GM12878 (cell line): Measurements from ENCODE around the gene ARPP21. TPM values are rescaled to one million over a fixed set of nuclear protein-coding genes. Genes with fewer than 3 reads are reported as not detected.
A peak's percentile ranks its signal among the peaks of the same experiment; 100 is the strongest.

Experiments used
- ATAC-seq: fragments of 200-7000 bp; cut with Tn5 transposase; 3 replicates; pipeline ENCODE4 v1.9.1; 2020; ENCODE audit warnings: mild to moderate bottlenecking, moderate library complexity
- Bru-seq: library from RNA; stranded (reverse); fragments of 400-500 nt; gene quantifications from one replicate; lab custom pipeline; 2021; lab: Mats Ljungman, UMichigan
- BruChase-seq, 2 experiments: library from RNA; stranded (reverse); fragments of 400-500 nt; gene quantifications; one replicate each; lab custom pipeline; 2021; lab: Mats Ljungman, UMichigan
- BruUV-seq: library from RNA; stranded (reverse); fragments of 400-500 nt; replicated peaks from 2 replicates; lab custom pipeline; 2021; lab: Mats Ljungman, UMichigan
- CTCF ChIA-PET: fragments of 300-600 bp; sonication (Branson Sonifier 250); formaldehyde crosslinking; extraction: SDS; loops from one replicate; lab custom pipeline; 2021; ENCODE audit warnings: inconsistent platforms; lab: Yijun Ruan, JAX
- POLR2A ChIA-PET: fragments of 350-600 bp; formaldehyde crosslinking; extraction: SDS; loops from one replicate; lab custom pipeline; 2021; ENCODE audit warnings: inconsistent platforms; lab: Charles Lee
- RAD21 ChIA-PET: fragments of 300-600 bp; sonication (Branson Sonifier 250); formaldehyde crosslinking; loops from one replicate; lab custom pipeline; 2023; ENCODE audit warnings: antibody characterized with exemption; ENCODE audit not compliant: unreplicated experiment; lab: Charles Lee
- SMC1A ChIA-PET: fragments of 300-600 bp; sonication (Branson Sonifier 250); formaldehyde crosslinking; loops from one replicate; lab custom pipeline; 2023; ENCODE audit not compliant: unreplicated experiment, uncharacterized antibody; lab: Charles Lee
- DNase-seq: peaks from one replicate; pipeline ENCODE4 v3.0.0-alpha.2; 2011; ENCODE audit warnings: low read depth, low spot score
- FAIRE-seq: peaks from 3 replicates; lab custom pipeline; 2011; peaks lifted over from hg19 to GRCh38; lab: Jason Lieb, UNC
- H2AFZ ChIP-seq: 2 replicates; pipeline ENCODE4 v1.6.0; 2011; ENCODE audit warnings: low read depth, low read length, control low read depth; ENCODE audit not compliant: control insufficient read depth
- H3K27ac ChIP-seq: 2 replicates; pipeline ENCODE4 v1.5.1; 2011; ENCODE audit warnings: control low read depth; ENCODE audit not compliant: control insufficient read depth, insufficient read depth
- H3K27me3 ChIP-seq, 2 experiments: replicated peaks in 1 of 2; 2 replicates each; pipeline versions ENCODE4 v1.6.0 to v1.6.1; 2011; ENCODE audit warnings: low read length in 1 of 2; ENCODE audit not compliant: control insufficient read depth in 2 of 2, insufficient read depth in 2 of 2
- H3K36me3 ChIP-seq, 2 experiments: 2 replicates each; pipeline ENCODE4 v1.5.1; 2011; ENCODE audit warnings: low read length in 1 of 2; ENCODE audit not compliant: control insufficient read depth in 2 of 2, insufficient read depth in 2 of 2
- H3K4me1 ChIP-seq: 2 replicates; pipeline ENCODE4 v1.6.1; 2011; ENCODE audit warnings: mild to moderate bottlenecking, low read length, moderate library complexity, mixed read lengths; ENCODE audit not compliant: control insufficient read depth, insufficient read depth
- H3K4me2 ChIP-seq: 2 replicates; pipeline ENCODE4 v1.6.0; 2011; ENCODE audit warnings: control low read depth; ENCODE audit not compliant: control insufficient read depth, insufficient read depth
- H3K4me3 ChIP-seq: fragments of 200-600 bp; sonication (generic); 2 replicates; pipeline ENCODE4 v1.5.1; 2016
- H3K79me2 ChIP-seq: 2 replicates; pipeline ENCODE4 v1.6.0; 2011; ENCODE audit warnings: low read length; ENCODE audit not compliant: control insufficient read depth, insufficient read depth
- H3K9ac ChIP-seq: 2 replicates; pipeline ENCODE4 v1.8.0; 2011; ENCODE audit warnings: low read length, control low read depth, mixed read lengths; ENCODE audit not compliant: control insufficient read depth, insufficient read depth
- H3K9me3 ChIP-seq: replicated peaks from 3 replicates; pipeline ENCODE4 v1.5.1; 2011; ENCODE audit warnings: mild to moderate bottlenecking, low read length; ENCODE audit not compliant: control insufficient read depth, insufficient read depth
- H4K20me1 ChIP-seq: 2 replicates; pipeline ENCODE4 v1.6.0; 2011; ENCODE audit not compliant: control insufficient read depth, insufficient read depth
- E4F1 ChIP-seq: fragments of 450-650 bp; IDR thresholded peaks from 2 replicates; pipeline ENCODE4 v1.6.1; 2018; ENCODE audit warnings: borderline replicate concordance, mild to moderate bottlenecking; ENCODE audit not compliant: partially characterized antibody
- EZH2 ChIP-seq: IDR thresholded peaks from 2 replicates; pipeline ENCODE4 v1.6.1; 2012; ENCODE audit warnings: low read depth, mild to moderate bottlenecking, control low read depth, inconsistent platforms, low read length, borderline replicate concordance; ENCODE audit not compliant: control insufficient read depth
- FOS ChIP-seq: IDR thresholded peaks from 3 replicates; pipeline ENCODE4 v1.6.1; 2011; ENCODE audit warnings: borderline replicate concordance; ENCODE audit not compliant: insufficient read length; ENCODE audit errors: extremely low read depth
- NR2F1 ChIP-seq: fragments of 450-650 bp; conservative IDR thresholded peaks from 2 replicates; pipeline ENCODE4 v1.6.1; 2017; ENCODE audit warnings: mild to moderate bottlenecking
- POLR2AphosphoS5 ChIP-seq: IDR thresholded peaks from 2 replicates; pipeline ENCODE4 v1.6.1; 2011; ENCODE audit warnings: mild to moderate bottlenecking, low read length, inconsistent platforms
- RCOR1 ChIP-seq: conservative IDR thresholded peaks from 2 replicates; pipeline ENCODE4 v1.6.1; 2012; ENCODE audit warnings: low read depth, low read length, improper control_type of control experiment
- RELA ChIP-seq: fragments of 450-650 bp; IDR thresholded peaks from 2 replicates; pipeline ENCODE4 v1.8.0; 2014; ENCODE audit warnings: borderline replicate concordance; ENCODE audit not compliant: partially characterized antibody
- USF1 ChIP-seq: IDR thresholded peaks from 2 replicates; pipeline ENCODE4 v1.6.1; 2011; ENCODE audit warnings: borderline replicate concordance, low read depth, mild to moderate bottlenecking, moderate library complexity, mixed read lengths, low read length; ENCODE audit not compliant: insufficient read depth; ENCODE audit errors: extremely low read length
- ZBTB33 ChIP-seq: fragments of 450-650 bp; IDR thresholded peaks from 2 replicates; pipeline ENCODE4 v1.6.1; 2017; ENCODE audit warnings: mild to moderate bottlenecking
- ZNF207 ChIP-seq: fragments of 450-650 bp; IDR thresholded peaks from 2 replicates; pipeline ENCODE4 v1.6.1; 2014; ENCODE audit warnings: antibody characterized with exemption, mild to moderate bottlenecking, borderline replicate concordance
- WGBS: methylation state at CpG from one replicate; pipeline ENCODE4 v1.1.6; 2016; ENCODE audit warnings: low lambda C conversion rate; ENCODE audit not compliant: insufficient replicate concordance, insufficient coverage; ENCODE audit errors: missing lambda C conversion rate; 5-methylcytosine and 5-hydroxymethylcytosine counted together
- in situ Hi-C: fragments of 300-500 bp; cut with MboI; formaldehyde crosslinking; loops from 9 replicates; pipeline ENCODE4 v1.14.3; 2018; ENCODE audit warnings: mixed read lengths
- intact Hi-C: fragments of 100-400 bp; cut with micrococcal nuclease; formaldehyde crosslinking; loops from one replicate; pipeline ENCODE4 v1.14.2; 2022; ENCODE audit not compliant: unreplicated experiment
- long read RNA-seq, 2 experiments: library from polyadenylated mRNA; unstranded; transcript quantifications; one replicate each; pipeline ENCODE4 v2.0.0, GENCODE V29; 2019 to 2020
- polyA minus RNA-seq, 3 experiments: library from RNA; depleted of rRNA, polyadenylated mRNA; stranded (reverse); fragments of >200 nt; gene quantifications; 2 replicates each; pipeline ENCODE4 v1.2.3, GENCODE V29; 2011
- polyA plus RNA-seq, 11 experiments: library from polyadenylated mRNA; depleted of rRNA in 4 of 11; unstranded in 6 of 11; stranded (reverse) in 5 of 11; fragments of >200 nt; fragmentation: Nextera tagmentation in 4 of 11; fragmentation: Illumina TruSeq in 1 of 11; extraction: Ambion mirVana in 4 of 11; extraction: Trizol in 1 of 11; gene quantifications; 1 replicate in 1 of 11; 2 replicates in 10 of 11; pipeline versions ENCODE4 v1.2.1 to v1.2.3, GENCODE V29; 2011 to 2016; ENCODE audit warnings: inconsistent platforms in 2 of 11, missing spikeins in 2 of 11, low read depth in 1 of 11
- total RNA-seq, 4 experiments: library from RNA; depleted of rRNA in 3 of 4; stranded (reverse); fragments of >200 nt in 3 of 4; fragmentation: Illumina TruSeq in 1 of 4; extraction: Trizol in 1 of 4; gene quantifications; 2 replicates each; pipeline versions ENCODE4 v1.2.1 to v1.2.3, GENCODE V29; 2013 to 2021
- TF ChIP-seq, protein P1 (sequence below): IDR thresholded peaks from 2 replicates; pipeline ENCODE4 v1.6.1; 2012; ENCODE audit warnings: low read length, inconsistent platforms

ARPP21 gene
- not detected in 2 replicates for total RNA-seq (2013; cell fraction: nucleolus; rRNA removed)
- total RNA-seq (2014; rRNA removed) = not detected in 2 replicates
- not detected in 2 replicates for total RNA-seq (2014; rRNA removed; fragmentation: Illumina TruSeq; extraction: Trizol)
- total RNA-seq (2021) = not detected in 2 replicates
- polyA plus RNA-seq (2011; ENCODE audit: low read depth) = not detected
- not detected in 2 replicates for polyA plus RNA-seq (2011; rRNA removed)
- not detected in 2 replicates for polyA plus RNA-seq (2011; cell fraction: cytosol; rRNA removed)
- not detected in 2 replicates for polyA plus RNA-seq (2011; cell fraction: nucleus; rRNA removed)
- not detected in 2 replicates for polyA plus RNA-seq (2012)
- polyA plus RNA-seq (2014; fragmentation: Illumina TruSeq; extraction: Trizol) = not detected in 2 replicates
- not detected for polyA plus RNA-seq (2014; fragmentation: Nextera tagmentation; extraction: Ambion mirVana)
- not detected in 2 replicates for polyA plus RNA-seq (2014; rRNA removed)
- polyA plus RNA-seq (2016; fragmentation: Nextera tagmentation; extraction: Ambion mirVana) = not detected
- polyA minus RNA-seq (2011; rRNA and poly(A)+ RNA removed) = not detected in 2 replicates
- polyA minus RNA-seq (2011; cell fraction: cytosol; rRNA and poly(A)+ RNA removed) = not detected in 2 replicates
- not detected in 2 replicates for polyA minus RNA-seq (2011; cell fraction: nucleus; rRNA and poly(A)+ RNA removed)
- not detected for Bru-seq, nascent RNA
- BruChase-seq, experiment 1, labeled RNA remaining after a 6-hour chase = percentile 0 among the genes with signal in this experiment
- not detected for BruChase-seq, experiment 2, labeled RNA remaining after a 2-hour chase
- long read RNA-seq, experiment 1 = 0 reads
- long read RNA-seq, experiment 2, partial matches to known transcripts = 0 of 1 reads
- long read RNA-seq, experiment 2, other reads (novel, unspliced or antisense) = 1 of 1 reads

DNA sequence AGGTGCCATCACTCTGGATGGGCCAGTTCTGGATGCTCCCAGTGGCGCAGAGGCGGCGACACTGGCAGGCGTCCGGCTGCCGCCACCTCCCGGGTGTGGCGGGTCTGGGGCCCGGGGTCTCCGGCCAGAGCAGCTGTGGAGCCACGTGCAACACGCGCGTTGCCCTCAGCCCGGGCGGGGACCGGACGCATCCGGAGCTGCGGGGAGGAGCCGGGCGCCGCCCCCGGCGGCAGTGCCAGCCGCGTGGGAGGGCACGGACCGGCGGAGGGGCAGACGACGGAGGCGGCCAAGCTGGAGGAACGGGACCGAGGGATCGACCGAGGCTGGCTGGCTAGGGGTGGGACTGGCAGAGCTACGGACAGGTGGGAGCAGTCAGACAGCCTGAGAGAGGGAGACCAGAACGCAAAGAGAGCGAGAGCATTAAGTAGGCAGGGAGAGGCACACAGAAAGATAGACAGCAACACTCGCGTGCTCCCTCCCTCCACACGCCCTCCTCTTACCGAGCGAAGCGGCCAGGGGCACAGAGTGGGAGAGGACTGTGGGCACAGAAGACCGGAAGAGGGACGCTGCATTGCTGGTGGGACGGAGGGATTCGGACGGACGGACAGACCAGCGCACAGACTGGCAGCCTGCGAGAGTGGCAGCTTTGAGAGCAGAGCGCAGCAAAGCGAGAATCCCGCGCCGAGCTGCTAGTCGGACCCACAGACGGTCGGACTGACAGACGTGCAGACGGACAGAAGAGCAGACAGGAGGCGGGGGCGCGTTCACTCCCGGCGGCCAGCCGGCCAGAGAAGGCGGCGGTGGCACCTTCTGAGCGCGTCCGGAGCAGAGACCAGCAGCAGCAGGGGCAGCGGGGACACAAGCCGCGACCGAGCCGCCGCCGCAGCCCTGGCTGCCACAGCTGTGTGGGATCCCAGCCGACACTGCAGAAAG, at the start of gene ARPP21:
TSS of gene ARPP21 (plus strand) at position 272 of the 933 bp plus-strand sequence. CDS start 42,227 bp downstream, outside the sequence.
- no peaks in the 10 kb centered on the region for H4K20me1 ChIP-seq
- H3K4me1 ChIP-seq = no peaks in the 10 kb centered on the region; the same call in 1 of the 2 replicates
- intact Hi-C loops = no loop called here
- ATAC-seq = no peak; the same call in 1 of the 3 replicates
- no TSS peak for BruUV-seq
- H3K36me3 ChIP-seq = no peaks in the 10 kb centered on the region
- FAIRE-seq = no peak
- POLR2A ChIA-PET = no interaction called here
- RAD21 ChIA-PET = no interaction called here
- H3K27me3 ChIP-seq = peaks cover 5 to 18% of the 10 kb centered on the region in 2 experiments
- H2AFZ ChIP-seq = peak within 1 kb of the TSS; percentile 23; the same call in 1 of the 2 replicates
- peak within 1 kb of the TSS; percentile 77 for H3K4me2 ChIP-seq
- no peaks in the 10 kb centered on the region for H3K79me2 ChIP-seq
- no peak within 1 kb of the TSS for H3K27ac ChIP-seq
- H3K9ac ChIP-seq = no peak within 1 kb of the TSS
- DNase-seq = no peak
- CTCF ChIA-PET = no interaction called here
- H3K9me3 ChIP-seq = no peaks in the 10 kb centered on the region
- no peak within 1 kb of the TSS for H3K4me3 ChIP-seq
- in situ Hi-C loops = no loop called here
- 2% methylated on average over 38 of the region's 83 CpGs for WGBS
- SMC1A ChIA-PET = no interaction called here
- TF ChIP-seq EZH2 = peak; percentile 63; the same call in 1 of the 2 replicates
- TF ChIP-seq ZNF207 = no peak
- no peak for TF ChIP-seq RCOR1
- no peak for TF ChIP-seq ZBTB33
- no peak for TF ChIP-seq POLR2AphosphoS5
- TF ChIP-seq RELA = no peak
- TF ChIP-seq, protein P1, sequence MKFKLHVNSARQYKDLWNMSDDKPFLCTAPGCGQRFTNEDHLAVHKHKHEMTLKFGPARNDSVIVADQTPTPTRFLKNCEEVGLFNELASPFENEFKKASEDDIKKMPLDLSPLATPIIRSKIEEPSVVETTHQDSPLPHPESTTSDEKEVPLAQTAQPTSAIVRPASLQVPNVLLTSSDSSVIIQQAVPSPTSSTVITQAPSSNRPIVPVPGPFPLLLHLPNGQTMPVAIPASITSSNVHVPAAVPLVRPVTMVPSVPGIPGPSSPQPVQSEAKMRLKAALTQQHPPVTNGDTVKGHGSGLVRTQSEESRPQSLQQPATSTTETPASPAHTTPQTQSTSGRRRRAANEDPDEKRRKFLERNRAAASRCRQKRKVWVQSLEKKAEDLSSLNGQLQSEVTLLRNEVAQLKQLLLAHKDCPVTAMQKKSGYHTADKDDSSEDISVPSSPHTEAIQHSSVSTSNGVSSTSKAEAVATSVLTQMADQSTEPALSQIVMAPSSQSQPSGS = no peak
- no peak for TF ChIP-seq E4F1
- peak; percentile 1 for TF ChIP-seq USF1
- TF ChIP-seq FOS = no peak
- no peak for TF ChIP-seq NR2F1
